HepG2 (cell line): ENCODE measurements around the gene SNRNP48. TPM values are rescaled to one million over a fixed set of nuclear protein-coding genes. Genes with fewer than 3 reads are reported as not detected.

Source experiments
- CEBPB ChIP-seq: IDR thresholded peaks from 2 replicates; pipeline ENCODE4 v1.6.1; 2011; ENCODE audit warnings: low read depth, low read length, improper control_type of control experiment, borderline replicate concordance
- DBP ChIP-seq: sonication (generic); formaldehyde crosslinking; IDR thresholded peaks from 2 replicates; pipeline ENCODE4 v1.4.0; 2020; ENCODE audit warnings: missing genetic modification reagents; ENCODE audit errors: not compliant biosample characterization
- FOXK1 ChIP-seq: sonication (generic); formaldehyde crosslinking; IDR thresholded peaks from 2 replicates; pipeline ENCODE4 v1.4.0; 2020; ENCODE audit warnings: low read depth, missing genetic modification reagents, borderline replicate concordance
- KDM5B ChIP-seq: sonication (generic); formaldehyde crosslinking; IDR thresholded peaks from 2 replicates; pipeline ENCODE4 v1.4.0; 2020; ENCODE audit warnings: missing genetic modification reagents, mild to moderate bottlenecking, borderline replicate concordance
- KLF6 ChIP-seq: IDR thresholded peaks from 2 replicates; pipeline ENCODE4 v1.8.0; 2016; ENCODE audit warnings: missing biosample characterization, missing genetic modification reagents
- MED8 ChIP-seq: sonication (generic); formaldehyde crosslinking; IDR thresholded peaks from 2 replicates; pipeline ENCODE4 v1.8.1; 2023; ENCODE audit warnings: mild to moderate bottlenecking, missing genetic modification reagents; ENCODE audit not compliant: insufficient replicate concordance
- NFKB2 ChIP-seq: sonication (generic); formaldehyde crosslinking; IDR thresholded peaks from 2 replicates; pipeline ENCODE4 v1.4.0; 2020; ENCODE audit warnings: missing genetic modification reagents, borderline replicate concordance
- PLRG1 ChIP-seq: fragments of 450-650 bp; conservative IDR thresholded peaks from 2 replicates; pipeline ENCODE4 v1.6.1; 2016
- POLR2G ChIP-seq: fragments of 200-400 bp; formaldehyde crosslinking; IDR thresholded peaks from 2 replicates; pipeline ENCODE4 v1.6.1; 2018; ENCODE audit warnings: mild to moderate bottlenecking, low read depth, low read length, moderate library complexity
- SP1 ChIP-seq, 2 experiments: fragments of 450-650 bp in 1 of 2; sonication (generic) in 1 of 2; formaldehyde crosslinking in 1 of 2; IDR thresholded peaks; 2 replicates each; pipeline versions ENCODE4 v1.4.0 to v1.6.1; 2016 to 2020; ENCODE audit warnings: missing genetic modification reagents in 1 of 2
- SRF ChIP-seq: IDR thresholded peaks from 2 replicates; pipeline ENCODE4 v1.6.1; 2011; ENCODE audit warnings: mild to moderate bottlenecking, low read depth, low read length, moderate library complexity
- TBX3 ChIP-seq: fragments of 450-650 bp; IDR thresholded peaks from 2 replicates; pipeline ENCODE4 v1.6.1; 2017; ENCODE audit warnings: antibody characterized with exemption, mild to moderate bottlenecking, inconsistent platforms, borderline replicate concordance
- TCF7L2 ChIP-seq: IDR thresholded peaks from 2 replicates; pipeline ENCODE4 v1.6.1; 2011; ENCODE audit warnings: mild to moderate bottlenecking, low read depth, low read length, moderate library complexity
- TEF ChIP-seq: sonication (generic); formaldehyde crosslinking; IDR thresholded peaks from 2 replicates; pipeline ENCODE4 v1.5.0; 2020; ENCODE audit warnings: missing genetic modification reagents
- THRA ChIP-seq: sonication (generic); formaldehyde crosslinking; IDR thresholded peaks from 2 replicates; pipeline ENCODE4 v1.4.0; 2020; ENCODE audit warnings: missing genetic modification reagents, borderline replicate concordance
- ZNF326 ChIP-seq: sonication (generic); formaldehyde crosslinking; IDR thresholded peaks from 2 replicates; pipeline ENCODE4 v1.4.0; 2020; ENCODE audit warnings: missing genetic modification reagents, borderline replicate concordance
- ZNF609 ChIP-seq: sonication (generic); formaldehyde crosslinking; IDR thresholded peaks from 2 replicates; pipeline ENCODE4 v1.4.0; 2020; ENCODE audit warnings: mild to moderate bottlenecking, missing genetic modification reagents, borderline replicate concordance
- ZNF639 ChIP-seq: conservative IDR thresholded peaks from 2 replicates; pipeline ENCODE4 v1.6.1; 2018; ENCODE audit warnings: missing genetic modification reagents
- ZSCAN12 ChIP-seq: sonication (generic); formaldehyde crosslinking; IDR thresholded peaks from 2 replicates; pipeline ENCODE4 v1.9.0; 2021; ENCODE audit warnings: mild to moderate bottlenecking, missing genetic modification reagents
- polyA plus RNA-seq, 8 experiments: library from polyadenylated mRNA; depleted of rRNA in 3 of 8; stranded (reverse) in 7 of 8; unstranded in 1 of 8; fragments of >200 nt; fragmentation: Illumina TruSeq in 4 of 8; extraction: Trizol in 4 of 8; gene quantifications; 2 replicates each; pipeline versions ENCODE4 v1.2.1 to v1.2.3, GENCODE V29; 2011 to 2016; ENCODE audit warnings: low read depth in 4 of 8, missing spikeins in 1 of 8, mixed read lengths in 1 of 8; ENCODE audit not compliant: insufficient read depth in 1 of 8
- total RNA-seq, 5 experiments: library from RNA; depleted of rRNA; stranded (reverse); fragments of >200 nt; fragmentation: Illumina TruSeq; extraction: Trizol; gene quantifications; 2 replicates each; pipeline ENCODE4 v1.2.3, GENCODE V29; 2016; ENCODE audit warnings: low read depth in 1 of 5

The SNRNP48 gene
- total and polyA plus RNA-seq, 2 of the 13 experiments (the other 11 are each of a cell fraction or from before 2014, with no cell fraction given): 17.5 to 47.5 TPM

GRCh38 chr6:7589949-7590917 is at the start of gene SNRNP48 (continued):
- TF ChIP-seq ZNF639 (CRISPR knock-in tag) (peak; percentile 74; the same call in 1 of the 2 replicates), THRA (CRISPR knock-in tag) (peak; percentile 77), POLR2G (peak; percentile 98), PLRG1 (no peak), SRF (no peak), KLF6 (peak; percentile 84), FOXK1 (peak; percentile 84), TEF (CRISPR knock-in tag) (no peak; the same call in 1 of the 2 replicates), ZNF609 (CRISPR knock-in tag) (peak; percentile 79; the same call in 1 of the 2 replicates), NFKB2 (peak; percentile 91), TCF7L2 (no peak), ZSCAN12 (CRISPR knock-in tag) (peak; percentile 3; the same call in 1 of the 2 replicates), TBX3 (no peak), MED8 (CRISPR knock-in tag) (peak; percentile 76), SP1 (IDR thresholded peaks at IDR 0.05) (no peak), SP1 (CRISPR knock-in tag; IDR thresholded peaks at IDR 0.05) (peak; percentile 99), CEBPB (no peak), DBP (CRISPR knock-in tag) (no peak), ZNF326 (CRISPR knock-in tag) (no peak), KDM5B (CRISPR knock-in tag) (peak; percentile 90; the same call in 1 of the 2 replicates)
